ENCODE measurements around the gene TEX51. TPM values are rescaled to one million over a fixed set of nuclear protein-coding genes. Genes with fewer than 3 reads are reported as not detected.

Gene TEX51
- total and polyA plus RNA-seq, 2 donors from 2014 or later = 2.1 TPM; not detected in 1

- Histone ChIP-seq H3K9me3 (ENCODE audit: control insufficient read depth in 2 of 3, insufficient read depth in 1 of 3, low read length in 3 of 3) (peaks cover 0 to 10% (median 0%) of the 10 kb centered on the region in 3 donors), H3K27me3 (ENCODE audit: control insufficient read depth, insufficient read depth, low read length) (no peaks in the 10 kb centered on the region), H3K4me3 (ENCODE audit: low read length in 3 of 3) (no peak overlapping the region), H3K27ac (ENCODE audit: low read depth in 2 of 2, low read length in 2 of 2) (no peak overlapping the region), H3K4me1 (ENCODE audit: control insufficient read depth in 2 of 3, insufficient read depth in 2 of 3, low read depth in 1 of 3, low read length in 3 of 3) (peaks cover 0 to 3% (median 0%) of the 10 kb centered on the region in 3 donors), H3K36me3 (ENCODE audit: control insufficient read depth in 2 of 3, insufficient read depth in 3 of 3, low read length in 3 of 3) (no peaks in the 10 kb centered on the region), H3K9ac (ENCODE audit: low read length in 3 of 3) (no peak overlapping the region)
- intact Hi-C loops (cut with DNase I) = no loop called here
- TF ChIP-seq CTCF (IDR thresholded peaks at IDR 0.05; ENCODE audit: borderline replicate concordance, extremely low read depth, insufficient read depth) = no peak
- FAIRE-seq (no peak), DNase-seq (peak in 2 of 5 donors; percentile 6 to 29)
Measured at GRCh38 chr2:126906781-126907180, 8.1 kb downstream of the TEX51 start.

GRCh38 chr2:126907671-126908070 is 9.0 kb downstream of the TEX51 start:
- intact Hi-C loops (cut with DNase I) = no loop called here
- FAIRE-seq (no peak), DNase-seq (peak in 1 of 5 donors; percentile 22)
- Histone ChIP-seq H3K9ac (ENCODE audit: low read length in 3 of 3) (no peak overlapping the region), H3K27ac (ENCODE audit: low read depth in 2 of 2, low read length in 2 of 2) (no peak overlapping the region), H3K4me3 (ENCODE audit: low read length in 3 of 3) (no peak overlapping the region), H3K4me1 (ENCODE audit: control insufficient read depth in 2 of 3, insufficient read depth in 2 of 3, low read depth in 1 of 3, low read length in 3 of 3) (peaks cover 0 to 3% (median 0%) of the 10 kb centered on the region in 3 donors), H3K9me3 (ENCODE audit: control insufficient read depth in 2 of 3, insufficient read depth in 1 of 3, low read length in 3 of 3) (peaks cover 0 to 10% (median 0%) of the 10 kb centered on the region in 3 donors), H3K27me3 (ENCODE audit: control insufficient read depth, insufficient read depth, low read length) (no peaks in the 10 kb centered on the region), H3K36me3 (ENCODE audit: control insufficient read depth in 2 of 3, insufficient read depth in 3 of 3, low read length in 3 of 3) (no peaks in the 10 kb centered on the region)
- no peak for TF ChIP-seq CTCF (IDR thresholded peaks at IDR 0.05; ENCODE audit: borderline replicate concordance, extremely low read depth, insufficient read depth)

- no peak overlapping the region for H3K4me3 ChIP-seq (ENCODE audit: low read length in 3 of 3)
- FAIRE-seq = no peak
- intact Hi-C loops (cut with DNase I) = no loop called here
- H3K9ac ChIP-seq (ENCODE audit: low read length in 3 of 3) = no peak overlapping the region
- no peaks in the 10 kb centered on the region for H3K36me3 ChIP-seq (ENCODE audit: control insufficient read depth in 2 of 3, insufficient read depth in 3 of 3, low read length in 3 of 3)
- H3K9me3 ChIP-seq (ENCODE audit: control insufficient read depth in 2 of 3, insufficient read depth in 1 of 3, low read length in 3 of 3) = peaks cover 0 to 7% (median 0%) of the 10 kb centered on the region in 3 donors
- H3K27me3 ChIP-seq (ENCODE audit: control insufficient read depth, insufficient read depth, low read length) = no peaks in the 10 kb centered on the region
- TF ChIP-seq CTCF (IDR thresholded peaks at IDR 0.05; ENCODE audit: borderline replicate concordance, extremely low read depth, insufficient read depth) = no peak
- DNase-seq = peak in 1 of 5 donors; percentile 39
- no peak overlapping the region for H3K27ac ChIP-seq (ENCODE audit: low read depth in 2 of 2, low read length in 2 of 2)
- peaks cover 0 to 3% (median 0%) of the 10 kb centered on the region in 3 donors for H3K4me1 ChIP-seq (ENCODE audit: control insufficient read depth in 2 of 3, insufficient read depth in 2 of 3, low read depth in 1 of 3, low read length in 3 of 3)
Measured at GRCh38 chr2:126908721-126909177, 10.1 kb downstream of the TEX51 start.

DNA sequence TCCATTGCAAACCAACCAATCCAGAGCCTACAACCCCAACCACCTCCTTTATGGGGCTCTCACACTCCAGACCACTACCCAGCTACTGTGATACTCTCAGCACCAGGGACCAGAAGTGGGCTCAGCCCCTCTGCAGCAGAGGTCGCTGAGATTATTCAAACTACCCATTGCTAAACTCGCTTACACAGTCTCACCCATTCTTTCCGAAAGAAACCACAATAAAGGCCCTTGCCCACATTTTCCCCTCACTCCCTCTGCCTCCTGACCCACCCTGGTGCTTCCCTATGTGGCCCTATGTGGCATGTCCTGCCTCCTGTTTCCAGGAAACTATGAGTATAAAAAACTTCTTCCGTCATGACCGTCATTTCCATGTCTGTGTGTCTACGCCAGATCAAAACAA is 10.7 kb downstream of the TEX51 start:
- no peaks in the 10 kb centered on the region for H3K27me3 ChIP-seq (ENCODE audit: control insufficient read depth, insufficient read depth, low read length)
- FAIRE-seq = no peak

More for the DNA sequence above, 10.7 kb downstream of the TEX51 start:
- no peak for TF ChIP-seq CTCF (IDR thresholded peaks at IDR 0.05; ENCODE audit: borderline replicate concordance, extremely low read depth, insufficient read depth)
- Histone ChIP-seq H3K4me3 (ENCODE audit: low read length in 3 of 3) (no peak overlapping the region), H3K4me1 (ENCODE audit: control insufficient read depth in 2 of 3, insufficient read depth in 2 of 3, low read depth in 1 of 3, low read length in 3 of 3) (peaks cover 0 to 3% (median 0%) of the 10 kb centered on the region in 3 donors), H3K9me3 (ENCODE audit: control insufficient read depth in 2 of 3, insufficient read depth in 1 of 3, low read length in 3 of 3) (peaks cover 0 to under 1% (median 0%) of the 10 kb centered on the region in 3 donors), H3K27ac (ENCODE audit: low read depth in 2 of 2, low read length in 2 of 2) (no peak overlapping the region), H3K9ac (ENCODE audit: low read length in 3 of 3) (no peak overlapping the region), H3K36me3 (ENCODE audit: control insufficient read depth in 2 of 3, insufficient read depth in 3 of 3, low read length in 3 of 3) (no peaks in the 10 kb centered on the region)
- DNase-seq = peak in 1 of 5 donors; percentile 11
- intact Hi-C loops (cut with DNase I) = no loop called here

All from kidney (tissue), 14 donors.